B cell (primary cell): ENCODE measurements around the gene DDX54. TPM values are rescaled to one million over a fixed set of nuclear protein-coding genes. Genes with fewer than 3 reads are reported as not detected.

Source experiments
- ATAC-seq: fragments of 200-7000 bp; cut with Tn5 transposase; one replicate; pipeline ENCODE4 v1.10.0; 2021; ENCODE audit warnings: low read depth, mild to moderate bottlenecking, moderate number of reproducible peaks, moderate library complexity
- CTCF ChIA-PET: fragments of 350-600 bp; sonication (Branson Sonifier 250); formaldehyde crosslinking; loops from one replicate; lab custom pipeline; 2021; ENCODE audit warnings: antibody characterized with exemption, inconsistent platforms; lab: Charles Lee
- POLR2A ChIA-PET: fragments of 350-600 bp; sonication (Branson Sonifier 250); formaldehyde crosslinking; loops from one replicate; lab custom pipeline; 2021; ENCODE audit warnings: antibody characterized with exemption; lab: Charles Lee
- DNase-seq: peaks from one replicate; pipeline ENCODE4 v3.0.0; 2013
- H2AFZ ChIP-seq: 2 replicates; pipeline ENCODE4 v1.6.1; 2012; ENCODE audit warnings: mild to moderate bottlenecking, low read depth, low read length; ENCODE audit not compliant: insufficient read depth, poor library complexity, severe bottlenecking
- H3K27ac ChIP-seq, 2 donors: 1 replicate in 1 of 2; 2 replicates in 1 of 2; pipeline ENCODE4 v1.5.1; 2012 to 2013; ENCODE audit warnings: low read length in 2 of 2, mild to moderate bottlenecking in 2 of 2, moderate library complexity in 1 of 2
- H3K27me3 ChIP-seq, 4 experiments: fragments of 200-600 bp in 1 of 4; sonication (generic) in 1 of 4; replicated peaks in 1 of 4; 1 replicate in 2 of 4; 2 replicates in 2 of 4; pipeline versions ENCODE4 v1.6.1 to v1.7.0; 2013 to 2016; ENCODE audit warnings: low read length in 3 of 4, mild to moderate bottlenecking in 2 of 4, mixed read lengths in 1 of 4, moderate library complexity in 1 of 4; ENCODE audit not compliant: insufficient read depth in 4 of 4, control insufficient read depth in 3 of 4; ENCODE audit errors: control extremely low read depth in 1 of 4
- H3K36me3 ChIP-seq, 2 experiments: replicated peaks in 1 of 2; 1 replicate in 1 of 2; 2 replicates in 1 of 2; pipeline versions ENCODE4 v1.6.1 to v1.7.1; 2013; ENCODE audit warnings: low read length in 1 of 2; ENCODE audit not compliant: insufficient read depth in 2 of 2, control insufficient read depth in 1 of 2; ENCODE audit errors: control extremely low read depth in 1 of 2, extremely low read depth in 1 of 2
- H3K4me1 ChIP-seq, 2 donors: fragments of 200-600 bp in 1 of 2; sonication (generic) in 1 of 2; 1 replicate in 1 of 2; 2 replicates in 1 of 2; pipeline versions ENCODE4 v1.5.1 to v1.6.1; 2013 to 2017; ENCODE audit warnings: low read length in 2 of 2; ENCODE audit not compliant: control insufficient read depth in 2 of 2, insufficient read depth in 2 of 2
- H3K4me2 ChIP-seq: replicated peaks from 2 replicates; pipeline ENCODE3; 2012; ENCODE audit warnings: mild to moderate bottlenecking, low read depth, low read length; ENCODE audit not compliant: poor library complexity, severe bottlenecking
- H3K4me3 ChIP-seq, 5 experiments: fragments of 200-600 bp in 1 of 5; sonication (generic) in 1 of 5; 1 replicate in 3 of 5; 2 replicates in 2 of 5; pipeline versions ENCODE4 v1.5.1 to v1.7.0; 2011 to 2016; ENCODE audit warnings: low read length in 4 of 5, mild to moderate bottlenecking in 4 of 5, low read depth in 2 of 5, control low read depth in 1 of 5, moderate library complexity in 1 of 5; ENCODE audit not compliant: insufficient read depth in 1 of 5; ENCODE audit errors: control extremely low read depth in 1 of 5, extremely low read depth in 1 of 5
- H3K79me2 ChIP-seq: fragments of 200-600 bp; sonication (generic); one replicate; pipeline ENCODE4 v1.6.0; 2016; ENCODE audit warnings: low read length; ENCODE audit not compliant: control insufficient read depth, insufficient read depth
- H3K9ac ChIP-seq: fragments of 200-600 bp; sonication (generic); 2 replicates; pipeline ENCODE4 v1.6.1; 2017; ENCODE audit warnings: mild to moderate bottlenecking, low read length, moderate library complexity
- H3K9me3 ChIP-seq, 3 donors: one replicate each; pipeline versions ENCODE4 v1.6.1 to v1.7.1; 2013; ENCODE audit warnings: low read length in 2 of 3; ENCODE audit not compliant: control insufficient read depth in 2 of 3, insufficient read depth in 1 of 3; ENCODE audit errors: control extremely low read depth in 1 of 3
- H4K20me1 ChIP-seq: 2 replicates; pipeline ENCODE4 v1.6.0; 2012; ENCODE audit warnings: mild to moderate bottlenecking, low read length; ENCODE audit not compliant: insufficient read depth, control insufficient read depth, poor library complexity, severe bottlenecking
- H3K27ac Mint-ChIP-seq: one replicate; pipeline ENCODE4 v1.8.0; 2021; ENCODE audit warnings: mixed read lengths
- H3K27me3 Mint-ChIP-seq: one replicate; pipeline ENCODE4 v1.8.0; 2021; ENCODE audit warnings: mixed read lengths
- H3K4me1 Mint-ChIP-seq: one replicate; pipeline ENCODE4 v1.8.0; 2021; ENCODE audit warnings: mixed read lengths
- H3K4me3 Mint-ChIP-seq: one replicate; pipeline ENCODE4 v1.8.0; 2021; ENCODE audit warnings: mixed read lengths
- H3K9me3 Mint-ChIP-seq: one replicate; pipeline ENCODE4 v1.8.0; 2022; ENCODE audit warnings: mixed read lengths; ENCODE audit not compliant: insufficient read depth
- EZH2 ChIP-seq: IDR thresholded peaks from 2 replicates; pipeline ENCODE4 v1.6.1; 2012; ENCODE audit warnings: borderline replicate concordance, low read depth, mild to moderate bottlenecking, moderate library complexity, low read length; ENCODE audit not compliant: insufficient read depth, poor library complexity, severe bottlenecking
- WGBS: methylation state at CpG from one replicate; pipeline ENCODE4 v1.1.5; 2013; ENCODE audit warnings: missing lambda C conversion rate; ENCODE audit not compliant: insufficient coverage; 5-methylcytosine and 5-hydroxymethylcytosine counted together
- intact Hi-C: fragments of 100-400 bp; cut with micrococcal nuclease; formaldehyde crosslinking; loops from one replicate; pipeline ENCODE4 v1.10.0; 2022
- polyA plus RNA-seq: library from polyadenylated mRNA; depleted of rRNA; stranded (reverse); fragments of >200 nt; gene quantifications from 2 replicates; pipeline ENCODE4 v1.2.3, GENCODE V29; 2012
- total RNA-seq, 2 donors: library from RNA; stranded (reverse); fragments of 120-200 nt in 1 of 2; gene quantifications; 1 replicate in 1 of 2; 2 replicates in 1 of 2; pipeline versions ENCODE4 v1.2.3 to v1.2.4, GENCODE V29; 2013 to 2022
- TF ChIP-seq, protein P1 (sequence below): fragments of 200-600 bp; IDR thresholded peaks from one replicate; pipeline ENCODE4 v1.8.0; 2022; ENCODE audit warnings: antibody characterized with exemption, mild to moderate bottlenecking

Gene DDX54
- total and polyA plus RNA-seq, 2 donors (not counting 1 experiment from before 2014, with no cell fraction given) = 55.4 to 101 TPM

DNA sequence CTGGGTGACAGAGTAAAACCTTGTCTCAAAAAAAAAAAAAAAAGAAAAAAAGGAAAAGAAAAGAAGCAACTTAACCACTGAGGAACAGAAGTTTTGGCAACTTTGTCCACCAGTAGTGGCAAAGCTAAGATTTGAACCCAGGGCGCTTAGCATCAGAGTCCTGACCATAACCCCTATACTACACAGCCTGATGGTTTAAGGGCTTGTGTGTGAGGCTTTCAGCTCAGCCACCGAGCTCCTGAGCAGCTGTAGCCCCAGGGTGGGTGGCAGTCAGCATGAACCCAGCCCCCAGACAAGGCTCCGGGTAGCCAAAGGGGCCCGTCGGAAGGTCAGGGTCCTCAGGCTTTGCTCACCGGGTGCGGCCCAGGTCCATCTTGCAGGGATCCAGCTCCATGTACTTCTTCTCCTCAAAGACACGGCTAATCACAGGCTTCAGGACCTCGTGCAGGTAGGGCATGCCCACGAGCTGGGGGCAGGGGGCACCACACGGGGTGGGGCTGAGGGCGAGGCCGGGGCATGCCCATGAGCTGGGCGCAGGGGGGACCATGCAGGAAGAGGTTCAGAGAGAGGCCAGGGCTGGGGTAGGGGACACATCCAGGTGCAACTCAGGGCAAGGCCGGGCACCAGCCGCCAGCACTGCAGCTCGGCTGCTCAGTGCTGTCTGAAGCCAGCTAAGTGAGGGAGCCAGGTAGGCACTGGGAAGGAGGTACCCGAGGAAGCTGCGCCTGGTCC, 70.7 kb downstream of the DDX54 start:
- no peaks in the 10 kb centered on the region for H3K4me1 Mint-ChIP-seq
- H3K27ac Mint-ChIP-seq = no peak overlapping the region
- Histone ChIP-seq H3K4me1 (no peaks in the 10 kb centered on the region), H3K27me3 (no peaks in the 10 kb centered on the region), H4K20me1 (no peaks in the 10 kb centered on the region), H3K36me3 (no peaks in the 10 kb centered on the region), H3K9me3 (no peaks in the 10 kb centered on the region), H3K4me2 (no peak overlapping the region), H3K4me3 (no peak overlapping the region), H3K79me2 (no peaks in the 10 kb centered on the region), H3K9ac (no peak overlapping the region), H3K27ac (no peak overlapping the region), H2AFZ (no peak overlapping the region)
- intact Hi-C loops = no loop called here
- TF ChIP-seq, protein P1, sequence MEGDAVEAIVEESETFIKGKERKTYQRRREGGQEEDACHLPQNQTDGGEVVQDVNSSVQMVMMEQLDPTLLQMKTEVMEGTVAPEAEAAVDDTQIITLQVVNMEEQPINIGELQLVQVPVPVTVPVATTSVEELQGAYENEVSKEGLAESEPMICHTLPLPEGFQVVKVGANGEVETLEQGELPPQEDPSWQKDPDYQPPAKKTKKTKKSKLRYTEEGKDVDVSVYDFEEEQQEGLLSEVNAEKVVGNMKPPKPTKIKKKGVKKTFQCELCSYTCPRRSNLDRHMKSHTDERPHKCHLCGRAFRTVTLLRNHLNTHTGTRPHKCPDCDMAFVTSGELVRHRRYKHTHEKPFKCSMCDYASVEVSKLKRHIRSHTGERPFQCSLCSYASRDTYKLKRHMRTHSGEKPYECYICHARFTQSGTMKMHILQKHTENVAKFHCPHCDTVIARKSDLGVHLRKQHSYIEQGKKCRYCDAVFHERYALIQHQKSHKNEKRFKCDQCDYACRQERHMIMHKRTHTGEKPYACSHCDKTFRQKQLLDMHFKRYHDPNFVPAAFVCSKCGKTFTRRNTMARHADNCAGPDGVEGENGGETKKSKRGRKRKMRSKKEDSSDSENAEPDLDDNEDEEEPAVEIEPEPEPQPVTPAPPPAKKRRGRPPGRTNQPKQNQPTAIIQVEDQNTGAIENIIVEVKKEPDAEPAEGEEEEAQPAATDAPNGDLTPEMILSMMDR = no peak
- TF ChIP-seq EZH2 = no peak
- DNase-seq (no peak), ATAC-seq (no peak)
- no peak overlapping the region for H3K4me3 Mint-ChIP-seq
- POLR2A ChIA-PET = interaction anchor here (0.7 kb wide), 1 partner anchor 115 kb away, joined by 4 read pairs; no protein-coding TSS in a partner anchor
- no peaks in the 10 kb centered on the region for H3K9me3 Mint-ChIP-seq
- peaks cover 7% of the 10 kb centered on the region for H3K27me3 Mint-ChIP-seq
- 98% methylated on average over 11 of the region's 19 CpGs for WGBS
- CTCF ChIA-PET = interaction anchor here (1.2 to 2.4 kb wide), 3 partner anchors 14 to 66 kb away, joined by 4 to 11 read pairs (median 5); no protein-coding TSS in a partner anchor

DNA sequence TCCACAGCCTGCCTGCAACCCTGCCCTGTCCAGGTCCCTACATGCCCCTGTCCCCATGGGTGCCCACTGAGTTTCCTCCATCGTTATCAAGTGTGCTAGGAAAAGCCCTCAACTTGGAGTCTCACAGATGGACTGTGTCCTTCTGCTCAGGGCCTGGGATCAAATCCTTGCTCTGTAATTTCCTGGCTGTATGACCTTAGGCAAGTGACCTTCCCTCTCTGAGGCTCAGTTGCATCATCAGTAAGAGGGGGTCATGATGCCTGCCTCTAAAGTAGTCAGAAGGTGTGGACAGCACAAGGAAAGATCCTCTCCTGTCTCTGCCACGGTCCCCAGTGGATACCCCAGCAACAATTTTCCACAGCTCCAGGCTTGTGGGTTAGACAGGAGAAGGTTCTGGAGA, 71.9 kb downstream of the DDX54 start:
- ChIA-PET POLR2A (no interaction called here), CTCF (interaction anchor here (1.2 to 1.9 kb wide), 2 partner anchors 12 to 15 kb away, joined by 4 to 5 read pairs; no protein-coding TSS in a partner anchor)
- Histone ChIP-seq H3K4me2 (no peak overlapping the region), H3K27me3 (no peaks in the 10 kb centered on the region), H4K20me1 (no peaks in the 10 kb centered on the region), H3K36me3 (no peaks in the 10 kb centered on the region), H3K4me3 (no peak overlapping the region), H3K9ac (no peak overlapping the region), H3K4me1 (no peaks in the 10 kb centered on the region), H3K79me2 (no peaks in the 10 kb centered on the region), H2AFZ (no peak overlapping the region), H3K27ac (no peak overlapping the region), H3K9me3 (no peaks in the 10 kb centered on the region)
- ATAC-seq (no peak), DNase-seq (no peak)
- no peak for TF ChIP-seq EZH2
- TF ChIP-seq, protein P1 = no peak
- intact Hi-C loops = no loop called here
- WGBS = no CpG with 5 or more reads among the region's 2 CpGs
- Mint-ChIP-seq H3K27ac (no peak overlapping the region), H3K9me3 (no peaks in the 10 kb centered on the region), H3K27me3 (peaks cover 7% of the 10 kb centered on the region), H3K4me3 (no peak overlapping the region), H3K4me1 (no peaks in the 10 kb centered on the region)
